Left lung (tissue), 10 donors: Measurements from ENCODE around the gene DDX51. TPM values are rescaled to one million over a fixed set of nuclear protein-coding genes. Genes with fewer than 3 reads are reported as not detected.

Experiments
- ATAC-seq: fragments of 200-7000 bp; cut with Tn5 transposase; one replicate; pipeline ENCODE4 v1.9.1; 2020; ENCODE audit warnings: moderate library complexity
- DNase-seq, 4 donors: peaks; one replicate each; pipeline ENCODE4 v3.0.0-alpha.2; 2013 to 2020
- H3K27ac ChIP-seq, 2 donors: fragments of 200-600 bp; sonication (generic) in 1 of 2; one replicate each; pipeline versions ENCODE4 v1.5.0 to v1.8.0; 2020 to 2021
- H3K27me3 ChIP-seq, 2 donors: fragments of 200-600 bp; sonication (generic) in 1 of 2; one replicate each; pipeline versions ENCODE4 v1.5.0 to v1.8.0; 2020 to 2021
- H3K36me3 ChIP-seq, 2 donors: fragments of 200-600 bp; sonication (generic) in 1 of 2; one replicate each; pipeline versions ENCODE4 v1.5.0 to v1.8.0; 2020 to 2021
- H3K4me1 ChIP-seq, 2 donors: fragments of 200-600 bp; one replicate each; pipeline ENCODE4 v1.8.0; 2021
- H3K4me3 ChIP-seq, 2 donors: fragments of 200-600 bp; sonication (generic) in 1 of 2; one replicate each; pipeline versions ENCODE4 v1.5.0 to v1.8.0; 2020 to 2021; ENCODE audit warnings: mild to moderate bottlenecking in 1 of 2
- H3K9me3 ChIP-seq, 2 donors: fragments of 200-600 bp; sonication (generic) in 1 of 2; one replicate each; pipeline versions ENCODE4 v1.5.0 to v1.8.0; 2020 to 2021
- CTCF ChIP-seq, 2 donors: fragments of 200-600 bp; sonication (generic) in 1 of 2; IDR thresholded peaks; one replicate each; pipeline versions ENCODE4 v1.5.0 to v1.8.0; 2021; ENCODE audit warnings: antibody characterized with exemption in 2 of 2
- intact Hi-C, 2 donors: fragments of 100-400 bp; cut with DNase I; formaldehyde crosslinking; loops; one replicate each; pipeline versions ENCODE4 v1.11.2 to v1.14.2; 2022
- polyA plus RNA-seq, 6 donors: library from polyadenylated mRNA; unstranded; fragments of 120-200 nt; gene quantifications; one replicate each; pipeline ENCODE4 v1.2.1, GENCODE V29; 2013; ENCODE audit not compliant: insufficient read length in 6 of 6
- total RNA-seq, 2 donors: library from RNA; stranded (reverse); fragmentation: NEBNext Ultra II Directional; extraction: Animal tissue kit (Norgen Biotek cat#: 25700); gene quantifications; one replicate each; pipeline ENCODE4 v1.2.1, GENCODE V29; 2021
- donor health status: DM: no; HTN: yes; CAD: no.
- donor health status: DM: no; HTN: no; CAD: no.

Gene DDX51
- total and polyA plus RNA-seq, 8 donors = 11.7 to 27.6 (median 18.6) TPM

GRCh38 chr12:132111654-132112304 lies 32.3 kb downstream of the DDX51 start:
- Histone ChIP-seq H3K27me3 (no peaks in the 10 kb centered on the region), H3K36me3 (peaks cover 3 to 77% of the 10 kb centered on the region in 2 donors), H3K4me3 (no peak overlapping the region), H3K4me1 (no peaks in the 10 kb centered on the region), H3K9me3 (no peaks in the 10 kb centered on the region), H3K27ac (no peak overlapping the region)
- TF ChIP-seq CTCF (IDR thresholded peaks at IDR 0.05) = no peak
- ATAC-seq = no peak
- intact Hi-C loops = no loop called here
- DNase-seq = no peak

GRCh38 chr12:132110677-132111076 lies 33.4 kb downstream of the DDX51 start:
- no peaks in the 10 kb centered on the region for H3K27me3 ChIP-seq

GRCh38 chr12:132109741-132110140 lies 34.4 kb downstream of the DDX51 start:
- Histone ChIP-seq H3K4me3 (no peak overlapping the region), H3K27me3 (no peaks in the 10 kb centered on the region), H3K9me3 (no peaks in the 10 kb centered on the region), H3K27ac (no peak overlapping the region), H3K4me1 (no peaks in the 10 kb centered on the region), H3K36me3 (peaks cover 2 to 73% of the 10 kb centered on the region in 2 donors)
- no peak for TF ChIP-seq CTCF (IDR thresholded peaks at IDR 0.05)
- intact Hi-C loops = no loop called here
- no peak for DNase-seq
- ATAC-seq = no peak

More at GRCh38 chr12:132110677-132111076, 33.4 kb downstream of the DDX51 start:
- DNase-seq (no peak), ATAC-seq (no peak)
- intact Hi-C loops = no loop called here
- no peaks in the 10 kb centered on the region for H3K9me3 ChIP-seq
- H3K36me3 ChIP-seq = peaks cover 3 to 74% of the 10 kb centered on the region in 2 donors
- H3K4me3 ChIP-seq = no peak overlapping the region
- no peaks in the 10 kb centered on the region for H3K4me1 ChIP-seq
- H3K27ac ChIP-seq = no peak overlapping the region
- no peak for TF ChIP-seq CTCF (IDR thresholded peaks at IDR 0.05)

- Histone ChIP-seq H3K4me1 (no peaks in the 10 kb centered on the region), H3K4me3 (no peak overlapping the region), H3K9me3 (no peaks in the 10 kb centered on the region), H3K27ac (no peak overlapping the region), H3K36me3 (peaks cover 0 to 64% of the 10 kb centered on the region in 2 donors), H3K27me3 (no peaks in the 10 kb centered on the region)
- ATAC-seq = no peak
- no peak for TF ChIP-seq CTCF (IDR thresholded peaks at IDR 0.05)
- intact Hi-C loops = no loop called here
- DNase-seq = no peak
Measured at GRCh38 chr12:132108211-132108832, 35.8 kb downstream of the DDX51 start.

- DNase-seq (no peak), ATAC-seq (no peak)
- Histone ChIP-seq H3K9me3 (no peaks in the 10 kb centered on the region), H3K36me3 (peaks cover 0 to 57% of the 10 kb centered on the region in 2 donors), H3K4me1 (no peaks in the 10 kb centered on the region), H3K27me3 (no peaks in the 10 kb centered on the region), H3K27ac (no peak overlapping the region), H3K4me3 (no peak overlapping the region)
- TF ChIP-seq CTCF (IDR thresholded peaks at IDR 0.05) = no peak
- intact Hi-C loops = no loop called here
Measured at GRCh38 chr12:132106921-132107320, 37.2 kb downstream of the DDX51 start.
